Loucy (cell line): ENCODE measurements around the gene PDZRN3.

Experiments used
- H2AFZ ChIP-seq: fragments of 200-600 bp; sonication (generic); 2 replicates; pipeline ENCODE4 v1.6.0; 2016; ENCODE audit warnings: antibody characterized with exemption, mild to moderate bottlenecking, low read length, moderate library complexity
- H3F3A ChIP-seq: fragments of 200-600 bp; 2 replicates; pipeline ENCODE4 v1.6.0; 2016; ENCODE audit warnings: antibody characterized with exemption, low read depth, mild to moderate bottlenecking
- H3K27me3 ChIP-seq: fragments of 200-600 bp; sonication (generic); 2 replicates; pipeline ENCODE4 v1.6.1; 2014; ENCODE audit warnings: low read length, mild to moderate bottlenecking; ENCODE audit not compliant: insufficient read depth, poor library complexity, severe bottlenecking
- H3K36me3 ChIP-seq: fragments of 200-600 bp; sonication (generic); 2 replicates; pipeline ENCODE4 v1.6.1; 2016; ENCODE audit warnings: low read length; ENCODE audit not compliant: insufficient read depth
- H3K4me1 ChIP-seq: fragments of 200-600 bp; sonication (generic); 2 replicates; pipeline ENCODE4 v1.5.1; 2014; ENCODE audit warnings: low read length, mild to moderate bottlenecking; ENCODE audit not compliant: insufficient read depth, poor library complexity, severe bottlenecking
- H3K4me2 ChIP-seq: fragments of 200-600 bp; sonication (generic); 2 replicates; pipeline ENCODE4 v1.6.0; 2014; ENCODE audit warnings: antibody characterized with exemption, low read length, low read depth, mild to moderate bottlenecking; ENCODE audit not compliant: poor library complexity, severe bottlenecking
- H3K4me3 ChIP-seq: fragments of 200-600 bp; sonication (generic); 2 replicates; pipeline ENCODE4 v1.5.1; 2014; ENCODE audit warnings: low read length, mild to moderate bottlenecking, mixed read lengths; ENCODE audit not compliant: poor library complexity, severe bottlenecking
- H3K79me2 ChIP-seq: fragments of 200-600 bp; sonication (generic); 2 replicates; pipeline ENCODE4 v1.6.1; 2014; ENCODE audit warnings: low read length; ENCODE audit not compliant: insufficient read depth
- H3K9ac ChIP-seq: fragments of 200-600 bp; sonication (generic); 2 replicates; pipeline ENCODE4 v1.6.0; 2014; ENCODE audit warnings: mild to moderate bottlenecking, low read depth, low read length, moderate library complexity; ENCODE audit not compliant: poor library complexity, severe bottlenecking
- H3K9me2 ChIP-seq: fragments of 200-600 bp; sonication (generic); replicated peaks from 2 replicates; pipeline ENCODE4 v1.6.1; 2016; ENCODE audit warnings: low read depth, low read length, mixed read lengths
- H3K9me3 ChIP-seq: fragments of 200-600 bp; sonication (generic); 2 replicates; pipeline ENCODE4 v1.6.1; 2014; ENCODE audit warnings: mild to moderate bottlenecking, antibody characterized with exemption, low read length, low read depth; ENCODE audit not compliant: insufficient read depth
- H4K20me1 ChIP-seq: fragments of 200-600 bp; sonication (generic); 2 replicates; pipeline ENCODE4 v1.6.0; 2014; ENCODE audit warnings: antibody characterized with exemption, low read length, mild to moderate bottlenecking; ENCODE audit not compliant: insufficient read depth, poor library complexity, severe bottlenecking
- EZH2phosphoT487 ChIP-seq: fragments of 200-600 bp; IDR thresholded peaks from 2 replicates; pipeline ENCODE4 v1.6.1; 2018; ENCODE audit warnings: antibody characterized with exemption, mild to moderate bottlenecking, moderate library complexity, borderline replicate concordance
- TF ChIP-seq, protein P1 (sequence below): fragments of 200-600 bp; sonication (generic); conservative IDR thresholded peaks from 2 replicates; pipeline ENCODE4 v1.5.1; 2014; ENCODE audit warnings: mild to moderate bottlenecking, antibody characterized with exemption, low read length

The PDZRN3 gene

DNA sequence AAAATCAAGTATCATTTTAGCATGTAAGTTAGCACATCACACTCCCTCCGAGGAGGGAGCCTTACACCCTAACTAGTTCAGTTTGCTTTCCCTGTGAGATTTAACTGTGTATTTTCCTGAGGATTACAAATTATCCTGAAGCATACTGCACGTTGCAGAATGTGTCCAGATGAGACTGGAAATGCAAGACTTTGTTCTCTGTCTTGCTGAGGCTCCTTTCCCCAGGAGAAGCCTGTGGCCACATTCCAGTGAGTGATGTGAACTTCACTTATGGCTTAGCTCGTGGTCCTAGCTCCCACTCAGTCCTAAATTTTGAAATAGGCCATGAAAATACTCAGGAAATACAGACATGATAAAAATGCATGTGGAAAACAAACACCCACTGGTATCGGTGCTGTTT lies 23.7 kb downstream of the PDZRN3 start:
- H3K4me2 ChIP-seq = no peak overlapping the region
- H3K79me2 ChIP-seq = no peaks in the 10 kb centered on the region
- H3K4me1 ChIP-seq = no peaks in the 10 kb centered on the region

DNA sequence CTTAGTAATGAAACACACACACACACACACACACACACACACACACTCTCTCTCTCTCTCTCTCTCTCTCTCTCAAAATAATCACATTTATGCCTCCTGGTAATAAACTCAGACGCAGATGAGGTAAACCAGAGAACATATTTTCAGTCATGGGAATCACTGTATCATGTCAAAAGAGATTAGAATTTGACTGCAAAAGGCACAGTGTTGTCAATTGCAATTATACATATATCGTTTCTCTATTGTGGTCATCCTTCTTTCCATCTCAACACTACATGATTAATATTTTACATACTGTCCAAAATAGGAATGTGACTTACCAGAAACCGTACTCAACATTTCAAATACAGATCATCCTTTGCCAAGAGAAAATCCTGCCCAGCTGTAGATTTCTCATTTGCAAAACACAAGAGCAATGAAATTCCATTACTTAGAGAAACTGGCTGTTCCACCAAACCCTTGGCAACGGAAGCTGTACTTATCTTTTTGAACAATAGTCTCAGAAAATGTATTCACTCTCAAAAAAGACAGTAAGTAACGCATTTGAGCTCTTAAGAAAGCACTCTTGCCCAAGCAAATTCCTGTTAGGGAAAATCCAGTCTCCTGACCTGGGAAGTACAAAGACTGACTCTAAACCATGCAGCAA lies 24.3 kb downstream of the PDZRN3 start:
- Histone ChIP-seq H3K27me3 (no peaks in the 10 kb centered on the region), H3K79me2 (no peaks in the 10 kb centered on the region), H3F3A (no peaks in the 10 kb centered on the region), H2AFZ (no peak overlapping the region), H3K9ac (no peak overlapping the region), H3K4me2 (no peak overlapping the region), H3K36me3 (no peaks in the 10 kb centered on the region), H3K9me2 (no peaks in the 10 kb centered on the region), H3K9me3 (no peaks in the 10 kb centered on the region), H3K4me1 (no peaks in the 10 kb centered on the region), H4K20me1 (no peaks in the 10 kb centered on the region), H3K4me3 (no peak overlapping the region)
- TF ChIP-seq, protein P1, sequence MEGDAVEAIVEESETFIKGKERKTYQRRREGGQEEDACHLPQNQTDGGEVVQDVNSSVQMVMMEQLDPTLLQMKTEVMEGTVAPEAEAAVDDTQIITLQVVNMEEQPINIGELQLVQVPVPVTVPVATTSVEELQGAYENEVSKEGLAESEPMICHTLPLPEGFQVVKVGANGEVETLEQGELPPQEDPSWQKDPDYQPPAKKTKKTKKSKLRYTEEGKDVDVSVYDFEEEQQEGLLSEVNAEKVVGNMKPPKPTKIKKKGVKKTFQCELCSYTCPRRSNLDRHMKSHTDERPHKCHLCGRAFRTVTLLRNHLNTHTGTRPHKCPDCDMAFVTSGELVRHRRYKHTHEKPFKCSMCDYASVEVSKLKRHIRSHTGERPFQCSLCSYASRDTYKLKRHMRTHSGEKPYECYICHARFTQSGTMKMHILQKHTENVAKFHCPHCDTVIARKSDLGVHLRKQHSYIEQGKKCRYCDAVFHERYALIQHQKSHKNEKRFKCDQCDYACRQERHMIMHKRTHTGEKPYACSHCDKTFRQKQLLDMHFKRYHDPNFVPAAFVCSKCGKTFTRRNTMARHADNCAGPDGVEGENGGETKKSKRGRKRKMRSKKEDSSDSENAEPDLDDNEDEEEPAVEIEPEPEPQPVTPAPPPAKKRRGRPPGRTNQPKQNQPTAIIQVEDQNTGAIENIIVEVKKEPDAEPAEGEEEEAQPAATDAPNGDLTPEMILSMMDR = no peak
- TF ChIP-seq EZH2phosphoT487 = no peak

More for the DNA sequence above, 23.7 kb downstream of the PDZRN3 start:
- H4K20me1 ChIP-seq = no peaks in the 10 kb centered on the region
- no peak overlapping the region for H2AFZ ChIP-seq
- H3K9ac ChIP-seq = no peak overlapping the region
- no peak overlapping the region for H3K4me3 ChIP-seq
- no peaks in the 10 kb centered on the region for H3F3A ChIP-seq
- no peaks in the 10 kb centered on the region for H3K9me3 ChIP-seq
- H3K36me3 ChIP-seq = no peaks in the 10 kb centered on the region
- H3K9me2 ChIP-seq = no peaks in the 10 kb centered on the region
- no peak for TF ChIP-seq EZH2phosphoT487
- TF ChIP-seq, protein P1 = no peak
- no peaks in the 10 kb centered on the region for H3K27me3 ChIP-seq

DNA sequence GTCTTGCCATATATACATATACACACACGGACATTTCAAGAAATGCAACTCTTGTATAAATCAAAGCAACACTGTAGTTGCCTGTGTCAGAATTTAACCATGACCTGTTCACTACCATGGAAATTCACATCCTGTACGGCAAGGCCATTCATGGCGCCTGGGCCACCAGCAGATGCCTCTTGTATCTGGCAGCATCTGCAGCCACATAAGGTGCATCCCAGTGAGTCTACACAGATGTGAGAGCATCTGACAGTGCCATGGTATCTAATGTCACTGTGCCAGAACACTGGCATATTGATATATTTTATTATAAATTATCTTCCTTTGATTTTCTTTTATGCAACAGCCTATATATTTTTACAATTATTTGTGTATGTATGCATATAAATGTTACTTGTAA lies 25.1 kb downstream of the PDZRN3 start:
- Histone ChIP-seq H2AFZ (no peak overlapping the region), H3K9me3 (no peaks in the 10 kb centered on the region), H3K9ac (no peak overlapping the region), H3K4me1 (no peaks in the 10 kb centered on the region), H4K20me1 (no peaks in the 10 kb centered on the region), H3F3A (no peaks in the 10 kb centered on the region), H3K9me2 (no peaks in the 10 kb centered on the region), H3K4me3 (no peak overlapping the region), H3K4me2 (no peak overlapping the region), H3K36me3 (no peaks in the 10 kb centered on the region), H3K27me3 (no peaks in the 10 kb centered on the region), H3K79me2 (no peaks in the 10 kb centered on the region)
- TF ChIP-seq EZH2phosphoT487 = no peak
- TF ChIP-seq, protein P1 = no peak
